Left kidney (tissue), 8 donors: ENCODE measurements around the gene ALX4. TPM values are rescaled to one million over a fixed set of nuclear protein-coding genes. Genes with fewer than 3 reads are reported as not detected.

Experiments
- DNase-seq: peaks from one replicate; pipeline ENCODE4 v3.0.0-alpha.2; 2013
- long read RNA-seq, 8 donors: transcript quantifications; one replicate each; lab custom pipeline, GENCODE V29; 2026
- polyA plus RNA-seq: library from polyadenylated mRNA; unstranded; fragments of 120-200 nt; gene quantifications from one replicate; pipeline ENCODE4 v1.2.1, GENCODE V29; 2013; ENCODE audit not compliant: insufficient read length

Gene ALX4
- 0.20 TPM for polyA plus RNA-seq
- long read RNA-seq, donor 1: 0 reads
- long read RNA-seq, donor 2: 0 reads
- long read RNA-seq, donor 3: 0 reads
- long read RNA-seq, donor 4: 0 reads
- long read RNA-seq, donor 5: 0 reads
- long read RNA-seq, donor 6: 0 reads
- long read RNA-seq, donor 7: 0 reads
- long read RNA-seq, donor 8: 0 reads

DNA sequence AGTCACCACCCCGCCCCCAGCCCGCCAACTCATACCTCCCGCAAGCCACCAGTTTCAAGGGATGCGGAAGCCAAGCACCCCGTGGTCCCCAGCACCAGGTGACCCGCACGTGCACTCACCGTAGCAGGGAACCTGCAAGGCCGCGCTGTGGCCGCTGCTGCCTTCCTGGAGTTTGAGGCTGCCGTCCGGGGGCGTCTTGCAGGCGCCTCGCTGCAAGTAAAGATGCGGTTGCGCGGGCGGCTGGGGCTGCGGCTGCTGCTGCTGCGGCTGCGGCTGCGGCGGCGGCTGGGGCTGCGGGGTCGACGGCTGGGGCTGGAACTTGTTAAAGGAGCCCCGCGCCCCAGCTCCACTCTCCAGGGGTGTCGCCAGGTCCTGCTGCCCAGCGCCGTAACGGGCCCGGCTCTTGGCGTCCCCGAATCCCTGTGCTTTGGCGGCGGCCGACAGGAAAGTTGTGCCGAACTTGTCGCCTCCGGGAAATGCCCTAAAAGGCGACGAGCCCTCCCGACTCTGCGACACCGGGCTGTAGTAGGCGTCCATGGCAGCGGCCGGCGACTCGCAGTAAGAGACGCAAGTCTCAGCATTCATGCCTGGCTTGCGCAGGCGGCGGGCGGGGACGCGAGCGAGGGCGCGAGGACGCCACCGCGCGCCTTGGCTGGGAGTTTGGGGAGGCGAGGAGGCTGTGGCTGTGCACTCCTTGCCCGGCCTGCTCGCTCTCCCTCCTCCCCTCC lies at the start of gene ALX4:
TSS of gene ALX4 (minus strand) at position 662 of the 728 bp plus-strand sequence. CDS start at position 585, 77 bp downstream.
- no peak for DNase-seq

DNA sequence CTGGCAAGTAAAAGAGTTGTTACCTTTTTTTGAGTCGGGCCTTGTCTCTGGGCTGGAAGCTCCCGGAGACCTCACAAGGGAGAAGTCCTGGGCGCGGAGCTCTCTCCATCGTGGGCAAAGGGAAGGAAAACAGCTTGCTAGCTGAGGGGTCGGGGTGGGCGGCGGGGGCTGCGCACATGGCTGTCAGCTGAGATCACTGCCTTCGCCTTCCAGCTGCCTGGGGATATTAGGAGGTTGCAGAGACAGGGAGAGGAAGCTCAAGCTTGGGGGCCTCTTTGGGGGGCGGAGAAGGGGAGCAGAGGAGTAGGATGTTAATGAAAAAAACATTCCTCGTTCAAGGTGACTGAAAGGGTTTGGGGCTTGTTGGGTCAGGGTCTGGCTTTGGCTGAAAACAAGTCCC lies 49.2 kb upstream of the ALX4 start:
- DNase-seq: no peak

DNA sequence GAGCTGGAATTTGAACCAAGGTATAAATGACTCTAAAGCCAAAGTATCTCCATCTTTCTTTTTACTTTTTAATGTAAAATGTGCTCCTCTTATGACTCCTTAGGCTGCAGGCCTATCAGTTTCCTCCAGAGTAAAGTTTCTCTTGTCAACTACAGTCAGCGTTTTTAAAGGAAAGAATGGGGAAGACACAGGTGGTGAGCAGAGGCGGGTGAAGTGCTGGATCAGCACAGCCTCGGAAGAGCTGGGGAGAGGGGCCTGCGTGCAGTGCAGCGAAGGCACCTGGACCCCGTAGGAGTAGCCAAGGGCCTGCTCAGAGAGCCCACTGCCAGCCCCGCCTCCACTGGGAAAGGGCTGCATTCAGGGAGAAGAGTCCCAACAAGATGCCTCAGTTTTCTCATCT lies 48.8 kb upstream of the ALX4 start:
- DNase-seq: no peak

DNA sequence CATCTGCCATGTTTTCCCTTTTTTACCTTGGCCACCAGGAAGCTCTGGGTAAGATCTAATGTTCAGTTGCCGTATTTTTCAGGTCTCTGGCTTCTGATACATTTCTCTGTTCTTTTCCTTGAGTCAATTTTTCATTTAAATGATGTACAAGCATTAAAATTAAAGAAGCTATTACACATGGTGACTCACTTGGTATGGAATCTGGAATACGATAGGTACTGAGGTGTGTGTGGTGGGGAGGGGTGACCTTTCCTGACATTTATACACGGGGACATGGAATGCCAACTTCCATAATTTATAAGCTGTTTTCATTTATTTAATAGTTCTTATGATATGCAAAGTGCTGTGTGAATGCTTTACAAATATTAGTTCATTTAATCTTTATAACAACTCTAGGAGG lies 47.8 kb upstream of the ALX4 start:
- no peak for DNase-seq

DNA sequence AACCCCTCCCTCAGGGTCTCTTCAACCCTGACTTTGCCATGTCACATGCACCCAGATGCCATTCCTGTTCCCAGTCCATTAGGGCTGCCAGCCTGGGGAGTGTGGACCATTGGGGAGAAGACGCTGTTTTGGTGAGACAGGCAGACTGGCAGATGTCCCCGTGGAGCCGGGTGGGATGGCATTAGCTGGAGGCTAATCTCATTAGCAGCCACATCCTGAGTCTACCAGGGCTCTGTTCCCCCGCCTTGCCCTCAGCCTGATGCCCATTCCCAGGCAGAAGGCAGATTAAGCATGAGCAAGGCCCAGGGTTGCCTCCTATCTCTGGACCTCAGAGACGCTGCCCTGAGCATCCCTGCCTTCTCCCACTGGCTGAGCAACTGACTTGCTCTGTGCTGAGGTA lies 46.4 kb upstream of the ALX4 start:
- DNase-seq: no peak

DNA sequence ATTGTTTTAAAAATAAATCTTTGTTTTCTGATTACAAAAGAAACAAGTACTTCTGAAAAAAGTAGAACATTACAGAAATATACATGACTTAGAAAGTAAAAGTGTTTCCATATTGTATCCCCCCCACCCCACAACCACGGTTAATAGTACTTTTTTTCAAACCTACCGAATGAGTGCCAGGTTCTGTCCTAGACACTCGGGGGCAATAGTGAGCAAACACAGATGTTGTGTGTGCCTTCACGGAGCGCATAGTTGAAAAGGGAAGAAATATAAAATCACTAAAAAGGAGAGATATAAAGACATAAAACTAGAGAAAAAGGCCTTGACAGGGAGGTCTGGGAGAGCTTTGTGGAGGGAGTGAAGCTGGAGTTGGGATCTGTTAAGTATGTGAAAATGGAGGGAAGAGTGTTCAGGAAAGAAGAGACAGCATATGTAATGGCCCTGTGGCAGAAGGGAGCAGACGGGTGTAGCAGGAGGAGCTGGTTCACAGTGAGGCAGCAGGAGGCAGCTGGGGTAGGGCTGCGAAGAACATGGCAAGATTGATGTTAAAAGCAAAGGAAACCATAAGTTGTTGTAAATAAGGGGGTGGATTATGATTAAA lies 42.1 kb upstream of the ALX4 start:
- no peak for DNase-seq

DNA sequence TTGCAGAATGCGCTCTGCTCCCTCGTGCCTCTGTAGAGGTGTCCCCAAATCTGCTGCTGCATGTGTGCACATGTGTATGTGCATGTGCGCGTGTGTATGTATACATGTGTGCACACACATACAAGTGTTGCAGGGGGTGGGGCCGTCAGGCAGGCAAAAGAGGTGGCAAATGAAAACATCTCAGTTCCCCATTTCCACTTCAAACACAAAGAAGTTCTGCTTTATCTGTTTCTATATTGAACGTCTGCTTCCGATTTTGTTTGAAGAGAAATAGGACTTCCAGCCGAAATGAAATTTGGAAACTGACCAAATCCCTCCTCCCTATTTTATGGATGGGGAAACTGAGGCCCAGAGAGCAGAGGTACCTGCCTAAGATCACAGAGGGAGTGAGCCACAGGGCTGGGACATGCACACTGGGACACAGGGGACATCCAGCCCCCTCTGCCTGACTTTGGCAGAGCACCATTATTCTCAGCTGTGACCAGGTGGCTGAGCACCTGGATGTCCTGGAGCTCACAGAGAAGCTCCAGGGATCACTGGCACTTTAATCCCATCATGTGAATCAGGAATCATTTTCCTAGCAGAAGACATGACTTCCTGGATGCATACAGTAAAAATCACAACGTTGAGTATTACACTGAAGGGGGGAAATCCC lies 41.2 kb upstream of the ALX4 start:
- DNase-seq: no peak

DNA sequence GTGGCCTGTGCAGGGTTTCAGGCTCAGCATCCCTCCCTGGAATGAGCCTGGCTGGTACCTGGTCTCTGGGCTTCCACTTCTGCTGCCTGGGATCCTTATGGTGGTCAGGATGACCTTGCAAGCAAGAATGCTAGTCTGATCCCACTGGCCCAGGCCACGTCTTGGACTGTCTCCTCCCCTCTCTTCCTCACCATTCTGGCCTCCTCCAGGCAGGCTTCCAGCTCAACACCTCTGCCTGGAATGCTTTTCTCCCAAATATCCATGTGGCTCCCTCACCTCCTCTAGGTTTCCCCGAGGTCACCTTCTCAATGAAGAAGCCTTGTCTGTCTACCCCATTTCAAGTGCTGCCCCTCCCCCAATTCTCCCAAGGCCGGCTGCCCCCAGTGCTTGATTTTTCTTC lies 39.4 kb upstream of the ALX4 start:
- no peak for DNase-seq

DNA sequence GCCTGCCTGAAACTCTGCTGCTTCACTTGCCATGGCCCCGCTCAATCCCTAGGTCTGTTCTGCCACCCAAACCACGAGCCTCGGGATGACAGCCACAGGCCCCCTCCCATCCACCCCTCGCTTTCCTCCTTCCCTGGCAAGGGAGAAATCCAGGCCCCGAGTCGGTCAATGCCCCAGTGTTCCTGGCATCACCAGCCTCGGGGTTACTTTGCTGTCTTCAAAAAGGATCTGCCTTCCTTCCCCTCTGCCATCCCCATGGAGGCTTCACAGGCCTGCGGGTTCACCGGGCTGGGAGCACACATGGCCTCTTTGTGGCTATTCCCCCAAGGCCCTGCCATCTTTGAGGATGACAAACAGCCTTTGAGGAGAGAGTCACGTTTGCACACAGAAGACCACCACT lies 38.8 kb upstream of the ALX4 start:
- DNase-seq: no peak

DNA sequence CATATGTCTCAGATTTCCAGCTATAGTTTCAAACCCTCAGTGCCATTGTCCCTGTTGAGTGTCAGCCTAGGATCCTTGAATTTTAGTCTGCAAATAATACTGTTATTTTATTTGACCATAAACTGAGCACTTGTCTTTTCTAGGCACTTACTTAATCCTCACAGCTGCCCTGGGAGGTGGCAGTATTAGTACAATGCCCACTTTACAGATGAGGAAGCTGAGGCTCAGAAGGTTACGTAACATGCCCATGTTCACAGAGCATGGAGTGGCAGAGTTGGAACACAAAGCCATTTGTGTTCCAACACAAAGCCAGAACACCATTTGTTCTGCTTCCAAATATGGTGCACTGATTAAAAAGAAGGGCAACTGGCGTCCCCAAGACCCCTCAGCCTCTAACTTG lies 38.2 kb upstream of the ALX4 start:
- DNase-seq: no peak

DNA sequence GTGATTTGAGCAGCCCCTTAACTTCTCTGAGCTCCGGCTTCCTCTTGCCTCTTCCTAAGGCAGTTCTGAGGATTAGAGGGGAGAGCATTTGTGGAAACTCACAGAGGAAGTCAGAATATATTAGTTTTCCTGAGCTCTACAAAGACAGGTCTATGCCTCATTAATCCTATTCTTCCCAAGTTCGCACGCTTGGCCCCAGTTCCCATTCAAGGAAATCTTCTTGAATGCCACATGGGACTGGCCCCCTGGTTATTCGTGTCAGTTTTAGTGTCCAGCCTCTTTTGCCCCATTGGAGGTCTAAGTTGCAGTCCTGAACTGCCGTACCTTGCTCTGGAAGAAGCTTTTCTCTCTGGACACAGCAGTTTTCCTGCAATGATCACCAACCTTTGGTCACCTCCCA lies 37.6 kb upstream of the ALX4 start:
- no peak for DNase-seq

DNA sequence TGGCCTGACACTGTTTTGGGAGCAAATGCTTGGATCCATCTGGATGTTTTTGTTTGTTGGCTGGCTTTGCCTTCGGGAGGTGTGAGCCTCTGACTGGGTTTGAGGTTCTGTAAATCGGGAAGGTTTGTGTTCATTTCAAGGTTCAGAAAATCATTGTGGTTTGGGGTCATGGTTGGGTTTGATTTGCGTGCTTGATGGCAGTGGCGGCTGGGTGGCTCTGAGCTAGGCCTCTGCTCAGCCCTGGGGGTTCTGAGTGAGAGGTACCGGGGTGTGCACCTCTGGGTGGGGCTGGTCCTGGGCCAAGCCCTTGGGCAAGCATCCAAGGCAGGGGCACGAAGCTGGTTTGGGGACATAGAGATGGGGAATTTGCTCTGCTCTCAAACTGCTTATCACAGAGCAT lies 37.0 kb upstream of the ALX4 start:
- DNase-seq: no peak

DNA sequence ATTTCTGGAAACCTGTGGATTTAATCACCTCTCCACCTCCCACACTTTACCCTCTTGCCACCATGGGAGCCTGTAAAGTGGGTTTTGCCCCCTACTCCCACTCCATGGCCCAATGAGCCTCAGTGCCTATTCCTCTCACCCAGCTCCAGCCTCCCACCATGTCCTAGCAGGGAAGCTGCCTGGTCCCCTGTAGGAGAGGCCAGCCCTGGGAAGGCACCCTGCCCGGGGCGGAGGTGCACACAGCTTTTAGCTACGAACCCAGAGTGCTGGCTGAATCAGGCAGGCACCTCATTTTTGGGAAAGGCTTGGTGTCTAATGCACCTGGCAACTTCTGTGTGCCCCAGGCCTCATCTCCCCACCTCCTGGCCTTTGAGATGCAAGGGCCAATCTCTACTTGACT lies 35.8 kb upstream of the ALX4 start:
- no peak for DNase-seq

DNA sequence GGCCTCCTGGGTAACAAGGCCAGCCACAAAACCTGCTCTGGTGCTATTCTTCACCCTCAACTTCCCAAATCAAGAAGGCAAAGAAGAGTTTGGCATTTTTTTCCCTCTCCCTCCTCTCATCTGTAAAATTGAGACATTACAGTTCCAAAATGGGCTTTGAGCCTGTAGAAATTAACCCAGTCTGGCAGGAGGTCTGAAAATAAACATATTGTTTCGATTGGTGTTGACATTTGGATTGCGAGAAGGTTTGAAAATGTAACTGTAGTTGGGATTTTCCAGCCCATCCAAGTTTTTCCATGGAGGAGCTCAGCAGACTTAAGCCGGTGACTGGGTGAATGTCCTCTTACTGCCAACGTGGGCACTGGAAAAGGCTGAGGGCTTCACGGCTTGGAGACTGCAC lies 35.0 kb upstream of the ALX4 start:
- no peak for DNase-seq

DNA sequence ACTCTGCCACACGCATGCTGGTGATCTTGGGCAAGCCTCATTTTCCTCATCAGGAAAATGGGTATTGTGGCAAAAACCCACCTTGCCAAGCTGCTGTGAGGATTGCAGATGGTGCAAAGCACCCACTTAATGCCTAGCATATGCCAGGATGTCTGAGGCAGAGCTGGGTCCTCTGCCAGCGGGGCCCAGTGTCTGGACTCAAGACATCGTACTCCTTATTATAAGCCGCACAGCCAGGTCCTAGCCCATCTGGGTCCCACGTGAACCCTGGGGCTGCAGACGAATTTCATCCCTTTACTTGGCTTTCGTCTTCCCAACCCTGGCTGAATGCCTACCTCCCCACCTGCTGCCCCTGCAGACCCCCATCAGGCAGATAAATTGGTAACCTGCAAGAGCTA lies 34.5 kb upstream of the ALX4 start:
- no peak for DNase-seq

DNA sequence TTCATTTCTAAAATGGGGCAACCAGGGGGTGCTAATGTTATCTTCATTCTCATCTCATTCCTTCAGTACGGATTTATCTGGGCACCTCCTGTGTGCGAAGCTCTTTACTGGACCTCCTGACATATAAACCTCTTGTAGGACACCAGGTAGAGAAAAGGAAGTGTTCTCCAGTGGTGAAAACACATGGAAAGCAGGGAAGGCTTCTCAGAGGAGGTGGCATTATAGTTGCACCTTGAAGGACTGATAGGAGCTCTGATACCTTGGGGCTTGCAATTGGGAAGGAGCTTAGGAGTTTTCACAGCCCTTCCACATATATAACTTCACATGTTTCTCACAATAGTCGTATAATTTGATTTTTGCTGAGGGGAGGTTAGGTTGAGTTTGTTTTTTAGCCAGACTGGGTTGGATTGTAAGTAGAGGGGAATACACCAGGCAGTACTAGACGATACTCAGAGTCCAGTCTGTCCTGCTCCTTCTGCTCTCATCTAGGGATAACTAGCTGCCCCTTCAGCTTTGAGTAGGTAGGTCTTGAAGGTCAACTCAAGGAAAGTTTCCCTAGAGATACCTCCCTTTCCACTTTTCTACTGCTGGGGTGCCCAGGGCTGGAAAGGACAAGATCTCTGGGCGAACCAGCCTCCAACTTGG lies 34.0 kb upstream of the ALX4 start:
- no peak for DNase-seq

DNA sequence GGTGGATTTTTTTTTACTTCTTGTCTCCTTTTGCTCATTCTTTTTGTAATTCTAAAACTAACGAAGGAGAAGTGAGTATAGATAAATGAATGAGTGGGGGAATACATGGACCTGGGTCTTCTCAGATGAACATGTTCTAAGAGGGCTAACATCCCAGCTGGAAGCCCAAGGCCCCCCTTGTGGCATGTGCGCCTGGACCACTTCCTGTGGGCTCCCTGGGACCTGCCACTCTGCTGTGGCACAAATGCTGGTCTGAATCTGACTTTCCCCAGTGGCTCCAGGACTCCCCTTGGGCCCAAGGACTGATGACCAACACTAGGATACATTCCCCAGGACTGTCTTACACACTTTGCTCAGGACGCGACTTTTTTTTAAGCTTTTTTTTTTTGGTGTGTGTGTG lies 32.7 kb upstream of the ALX4 start:
- no peak for DNase-seq

DNA sequence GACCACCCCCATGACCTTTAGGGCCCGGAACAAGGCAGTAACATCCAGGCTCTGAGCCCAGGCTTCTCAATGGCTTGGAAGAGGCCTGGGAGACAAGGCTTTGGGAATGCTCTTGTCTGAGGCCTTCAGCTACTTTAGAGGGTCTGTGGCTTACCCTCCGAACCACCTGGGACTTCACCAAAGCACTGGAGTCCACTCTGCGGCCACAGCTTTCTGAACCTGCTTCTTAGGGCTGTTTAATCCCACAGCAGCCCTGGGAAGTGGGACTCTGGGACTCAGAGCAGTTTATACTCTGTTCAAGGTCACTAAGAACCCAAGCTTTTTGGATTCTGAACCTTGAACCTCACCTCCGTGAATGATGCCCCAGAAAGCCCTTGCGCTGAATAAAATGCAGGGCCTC lies 30.7 kb upstream of the ALX4 start:
- no peak for DNase-seq

DNA sequence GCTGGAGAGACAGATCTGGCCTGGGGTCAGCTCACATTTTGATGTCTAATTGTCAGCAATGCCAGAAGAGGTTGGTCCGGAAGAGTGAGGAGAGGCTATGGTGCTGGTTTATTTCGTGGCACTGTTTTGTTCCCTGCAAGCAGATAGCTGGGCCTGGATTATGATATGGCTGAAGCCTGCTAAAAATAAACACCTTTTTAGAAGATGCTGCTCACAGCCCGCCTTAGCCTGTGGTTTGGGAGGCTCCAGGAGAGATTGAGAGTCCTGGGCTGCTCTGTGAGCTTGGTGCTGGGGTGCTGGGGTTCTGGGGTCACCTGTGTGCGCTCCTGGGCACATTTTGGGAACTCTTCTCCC lies 29.6 kb upstream of the ALX4 start:
- no peak for DNase-seq

DNA sequence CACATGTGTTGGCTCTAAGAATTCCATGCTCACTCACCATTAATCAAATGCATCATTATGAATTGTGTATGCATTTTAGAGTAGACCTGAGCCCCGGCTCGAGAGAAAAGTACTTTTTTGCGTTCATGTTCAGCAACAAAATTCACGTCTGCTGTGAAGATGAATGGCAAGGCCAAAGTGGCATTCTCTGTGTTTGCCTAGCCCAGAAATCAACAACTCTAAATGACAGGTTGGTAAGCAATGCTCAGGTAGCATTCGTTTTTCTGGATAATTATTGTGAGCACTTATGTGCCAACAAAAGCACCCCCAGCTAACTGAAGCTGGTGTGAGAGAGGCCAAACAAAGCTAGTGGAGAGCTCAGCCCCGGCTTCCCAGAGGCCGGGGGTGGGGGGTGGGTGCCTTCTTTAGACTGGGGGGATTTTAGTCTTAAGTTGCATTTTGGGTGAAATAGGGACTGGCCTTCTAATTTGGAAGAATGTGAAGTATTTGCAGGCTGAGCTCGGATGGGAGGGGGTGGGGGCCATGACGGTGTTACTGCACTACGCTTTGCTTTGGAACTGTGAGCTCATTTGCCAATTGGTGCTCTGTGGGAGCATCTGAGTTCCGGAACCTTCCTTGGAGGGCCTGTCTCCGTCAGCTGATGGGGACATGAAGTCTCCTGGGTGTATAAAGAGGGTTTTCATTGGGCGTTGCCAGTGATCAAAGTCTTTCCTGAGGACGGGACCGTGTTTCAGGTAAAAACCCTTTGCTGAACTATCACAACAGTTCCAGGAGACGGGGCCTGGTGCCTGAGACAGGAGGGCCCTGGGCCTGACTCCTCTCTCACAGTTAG lies 29.0 kb upstream of the ALX4 start:
- DNase-seq: no peak

DNA sequence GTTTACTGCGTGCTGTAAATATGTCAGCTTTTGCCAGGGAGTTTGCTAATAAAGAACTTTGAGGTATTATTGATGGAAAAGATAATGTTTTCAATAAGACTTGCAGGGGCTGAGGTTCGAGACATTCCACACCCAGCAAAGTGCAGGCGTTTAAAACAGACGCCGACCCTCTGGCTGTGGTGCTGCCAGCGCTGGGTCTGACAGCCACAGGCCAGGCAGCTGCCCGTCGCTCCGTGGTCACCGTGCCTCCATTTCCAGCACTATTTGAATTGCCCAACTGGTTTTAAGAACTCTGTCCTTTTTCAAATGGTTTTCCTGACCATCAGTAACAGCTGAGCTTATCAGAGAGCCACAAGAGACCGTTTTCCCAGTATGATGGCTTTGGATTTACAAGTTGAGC lies 28.1 kb upstream of the ALX4 start:
- no peak for DNase-seq

DNA sequence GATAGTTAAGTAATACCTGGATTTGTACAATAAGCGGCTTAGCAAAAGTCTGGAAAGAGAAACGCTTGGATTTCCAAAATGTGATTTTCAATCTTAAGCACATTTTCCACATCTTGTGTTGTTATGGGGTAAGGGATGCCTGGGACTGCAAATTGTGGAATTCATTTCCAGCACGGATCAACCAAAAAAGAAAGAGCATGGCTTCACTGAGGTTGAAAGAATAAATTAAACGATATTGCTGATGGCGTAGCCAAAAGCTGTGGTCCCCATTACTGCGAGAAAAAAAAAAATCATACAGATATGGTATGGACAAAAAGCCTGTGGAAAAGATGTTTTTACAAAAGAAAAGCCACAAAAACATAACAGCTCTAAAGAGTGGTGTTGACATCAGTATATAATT lies 26.0 kb upstream of the ALX4 start:
- DNase-seq: no peak
